ENCODE data around the gene SCART1. TPM values are rescaled to one million over a fixed set of nuclear protein-coding genes. Genes with fewer than 3 reads are reported as not detected.
"Not testable (repeated sequence)": the region's sequence is repeated elsewhere in the genome, so short reads cannot be mapped to it uniquely, and the experiment has no call there.

The SCART1 gene
- total RNA-seq, 1 donor, result 3.2 TPM

DNA sequence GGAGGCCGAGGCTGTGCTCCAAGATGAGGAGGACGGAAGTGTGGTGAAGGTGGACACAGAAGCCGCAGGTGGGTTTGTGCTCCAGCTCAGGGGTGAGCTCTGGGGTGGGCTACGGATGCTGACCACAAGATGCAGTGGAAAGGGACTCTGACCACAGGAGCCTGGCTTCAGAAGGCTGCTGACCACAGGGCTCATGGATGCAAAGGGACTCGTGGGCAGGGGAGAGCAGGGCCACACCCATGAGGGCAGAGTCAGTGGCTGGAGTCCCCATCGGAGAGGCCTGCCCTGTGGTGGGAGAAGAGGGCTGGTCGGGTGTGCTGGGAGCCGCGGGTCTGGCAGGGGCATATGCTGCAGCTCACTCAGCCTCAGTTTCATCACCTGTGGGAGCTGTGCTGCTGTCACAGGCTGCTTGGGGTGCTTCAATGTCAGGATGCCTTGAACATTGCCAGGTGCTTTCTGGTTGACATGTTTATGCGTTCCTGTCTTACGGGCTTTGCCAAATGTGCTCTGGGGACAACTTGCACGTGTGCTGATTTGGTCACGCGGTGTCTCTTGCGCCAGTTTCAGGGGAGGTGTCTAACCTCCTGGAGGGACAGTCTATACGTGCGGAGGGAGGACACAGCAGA is 13.7 kb downstream of the SCART1 start:
- no peak for DNase-seq (ENCODE audit: low read depth in 2 of 3, low spot score in 2 of 3)

DNA sequence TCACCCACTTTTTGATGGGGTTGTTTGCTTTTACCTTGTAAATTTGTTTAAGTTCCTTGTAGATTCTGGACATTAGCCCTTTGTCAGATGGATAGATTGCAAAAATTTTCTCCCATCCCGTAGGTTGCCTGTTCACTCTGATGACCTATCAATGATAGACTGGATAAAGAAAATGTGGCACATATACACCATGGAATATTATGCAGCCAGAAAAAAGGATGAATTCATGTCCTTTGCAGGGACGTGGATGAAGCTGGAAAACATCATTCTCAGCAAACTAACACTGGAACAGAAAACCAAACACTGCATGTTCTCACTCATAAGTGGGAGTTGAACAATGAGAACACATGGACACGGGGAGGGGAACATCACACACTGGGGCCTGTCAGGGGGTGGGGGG is 15.5 kb downstream of the SCART1 start:
- not testable (repeated sequence) for DNase-seq (ENCODE audit: low read depth in 2 of 3, low spot score in 2 of 3)

DNA sequence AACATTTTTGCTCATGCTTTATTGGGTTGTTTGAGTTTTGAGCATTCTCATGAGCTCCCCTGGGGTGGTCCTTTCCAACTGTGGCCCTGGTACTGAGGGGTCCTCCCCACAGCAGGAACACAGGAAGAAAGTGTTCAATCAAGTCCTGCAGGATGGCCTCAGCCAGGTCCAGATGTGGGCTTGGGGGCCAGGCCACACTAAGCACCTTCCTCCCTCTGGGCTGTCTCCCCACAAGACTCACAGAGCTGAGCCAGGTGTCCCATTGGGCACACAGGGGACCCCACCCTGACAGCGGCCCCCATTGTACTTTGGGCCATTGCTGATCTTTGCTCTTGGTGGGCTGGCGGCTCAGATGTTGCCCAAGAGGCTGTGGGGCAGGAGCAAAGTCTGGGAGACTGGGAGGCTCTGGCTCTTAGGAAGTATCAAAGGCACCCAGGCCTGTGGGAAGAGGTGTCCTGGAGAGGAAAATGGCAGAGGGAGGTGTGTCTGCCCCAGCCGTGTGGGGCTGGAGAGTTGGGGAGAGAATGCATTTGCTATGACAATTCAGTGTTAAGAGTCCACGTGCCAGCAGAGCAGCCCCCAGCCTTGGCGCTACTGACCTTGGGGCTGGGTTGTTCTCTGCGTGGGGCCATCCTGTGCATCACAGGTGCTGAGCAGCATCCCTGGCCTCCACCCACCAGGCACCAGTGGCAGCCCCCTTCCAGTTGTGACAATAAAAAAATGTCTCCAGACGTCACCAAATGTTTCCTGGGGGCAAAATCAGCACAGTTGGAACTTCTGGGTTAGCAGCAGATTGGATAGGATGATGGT is 17.8 kb downstream of the SCART1 start:
- no peak for DNase-seq (ENCODE audit: low read depth in 2 of 3, low spot score in 2 of 3)

GRCh38 chr10:133473270-133473669 is 19.5 kb downstream of the SCART1 start:
- DNase-seq (ENCODE audit: low read depth in 2 of 3, low spot score in 2 of 3), result no peak

DNA sequence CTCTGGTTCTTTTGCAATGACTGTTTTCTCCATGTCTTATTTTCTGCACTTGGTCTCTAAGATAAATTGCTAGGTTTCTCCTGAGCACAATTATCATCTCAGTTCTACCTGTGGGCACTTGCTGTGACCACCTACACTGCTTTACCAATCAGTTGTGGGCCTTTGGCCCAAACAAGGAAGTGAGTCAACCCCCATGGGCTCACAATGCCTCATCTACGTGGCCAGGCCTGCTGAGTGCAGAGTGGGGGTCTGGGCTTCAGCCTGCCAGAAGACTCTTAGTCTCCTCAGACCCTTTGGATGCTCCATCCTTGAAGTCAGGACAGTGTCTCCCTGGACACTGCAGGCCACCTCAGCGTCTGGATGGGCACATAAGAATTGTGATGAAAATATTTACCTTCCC is 20.3 kb downstream of the SCART1 start:
- no peak for DNase-seq (ENCODE audit: low read depth in 2 of 3, low spot score in 2 of 3)

- no peak for DNase-seq (ENCODE audit: low read depth in 2 of 3, low spot score in 2 of 3)
Observed at GRCh38 chr10:133474665-133475424, 21.1 kb downstream of the SCART1 start.

DNA sequence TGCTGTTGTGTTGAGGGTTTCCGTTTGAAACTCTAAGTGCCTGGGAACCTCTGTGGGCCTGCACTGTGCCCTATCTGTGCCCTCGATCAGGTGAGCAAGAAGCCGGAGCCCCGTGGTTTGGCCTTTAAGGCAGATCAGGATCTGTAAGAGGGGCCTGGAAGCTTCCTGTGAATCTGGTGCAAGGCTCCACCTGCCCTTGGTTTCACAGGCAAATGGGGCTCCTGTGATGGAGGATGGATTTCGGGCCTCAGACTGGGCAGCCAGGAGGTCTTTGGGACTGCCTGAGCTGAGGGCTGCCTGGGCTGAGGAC is 21.6 kb downstream of the SCART1 start:
- no peak for DNase-seq (ENCODE audit: low read depth in 2 of 3, low spot score in 2 of 3)

DNA sequence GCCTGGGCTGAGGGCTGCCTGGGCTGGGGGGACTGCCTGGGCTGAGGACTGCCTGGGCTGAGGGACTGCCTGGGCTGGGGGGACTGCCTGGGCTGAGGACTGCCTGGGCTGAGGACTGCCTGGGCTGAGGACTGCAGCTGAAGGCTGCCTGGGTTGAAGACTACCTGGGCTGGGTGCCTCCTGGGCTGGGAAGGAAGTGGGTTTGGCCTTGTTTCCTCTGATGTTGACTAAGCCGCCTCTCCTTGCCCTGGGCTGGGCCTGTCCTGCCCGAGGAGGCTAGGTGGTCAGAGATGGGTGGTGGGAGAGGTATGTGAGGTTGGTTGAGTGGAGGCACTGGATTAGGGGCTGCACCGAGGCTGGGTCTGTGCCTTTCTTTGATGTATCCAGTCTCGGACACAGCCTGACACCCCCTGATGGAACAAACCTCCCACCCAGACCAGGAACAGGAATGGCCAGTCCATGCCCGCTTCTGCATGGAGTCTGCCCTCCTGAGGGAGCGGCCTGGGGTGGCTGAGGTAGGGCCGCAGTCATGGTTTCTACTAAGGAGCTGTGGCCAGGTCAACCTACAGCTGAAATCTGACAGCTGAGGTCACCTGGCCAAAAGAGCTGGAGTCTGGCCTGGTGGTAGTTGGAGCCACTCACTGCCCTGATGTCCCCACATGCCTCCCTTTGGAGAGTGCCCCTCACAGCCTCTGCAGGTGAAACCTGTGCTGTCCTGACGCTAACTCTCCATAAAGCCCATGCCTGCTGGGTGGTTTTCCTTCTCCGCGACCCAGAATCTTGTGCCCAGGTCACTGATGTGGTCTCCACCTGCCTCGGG is 22.3 kb downstream of the SCART1 start:
- DNase-seq (ENCODE audit: low read depth in 2 of 3, low spot score in 2 of 3), result no peak

DNA sequence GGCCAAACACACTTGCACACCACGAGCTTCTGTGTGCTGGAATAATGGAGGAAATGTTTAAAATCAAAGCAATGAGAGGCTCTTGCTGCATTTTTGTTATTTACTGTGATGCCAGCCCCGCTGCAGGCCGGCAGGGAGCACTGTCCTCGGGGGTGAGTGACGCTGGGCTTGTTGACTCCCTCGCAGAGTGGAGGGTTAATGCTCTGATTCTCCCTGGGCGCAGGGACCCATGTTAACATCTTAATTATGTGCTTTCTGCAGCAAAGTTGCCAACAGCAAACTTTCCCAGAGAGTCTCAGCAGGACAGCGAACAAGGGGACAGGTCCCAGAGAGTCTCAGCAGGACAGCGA is 22.9 kb downstream of the SCART1 start:
- DNase-seq (ENCODE audit: low read depth in 2 of 3, low spot score in 2 of 3), result no peak

DNA sequence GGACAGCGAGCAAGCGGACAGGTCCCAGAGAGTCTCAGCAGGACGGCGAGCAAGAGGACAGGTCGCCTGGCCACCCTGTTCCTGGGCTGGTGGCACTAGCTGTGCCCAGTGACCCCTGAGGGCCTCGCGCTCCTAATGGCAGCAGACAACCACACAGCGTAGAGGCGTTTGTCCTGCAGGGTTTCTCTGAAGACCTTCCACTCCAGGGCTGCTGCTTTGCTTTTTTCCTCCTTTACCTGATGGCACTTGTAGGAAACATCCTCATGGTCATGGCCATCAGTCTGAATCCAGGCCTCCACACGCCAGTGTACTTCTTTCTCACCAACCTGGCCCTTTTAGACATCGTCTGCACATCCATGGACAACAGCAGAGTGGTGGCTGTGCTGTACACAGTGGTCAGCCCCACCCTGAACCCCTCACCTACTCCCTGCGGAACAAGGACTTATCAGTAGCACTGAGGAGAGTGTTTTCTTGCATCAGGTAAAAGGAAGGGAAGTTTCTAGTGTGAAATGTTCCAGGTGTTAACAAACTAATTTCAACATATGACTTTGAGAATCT is 27.4 kb downstream of the SCART1 start:
- no peak for DNase-seq (ENCODE audit: low read depth in 2 of 3, low spot score in 2 of 3)

DNA sequence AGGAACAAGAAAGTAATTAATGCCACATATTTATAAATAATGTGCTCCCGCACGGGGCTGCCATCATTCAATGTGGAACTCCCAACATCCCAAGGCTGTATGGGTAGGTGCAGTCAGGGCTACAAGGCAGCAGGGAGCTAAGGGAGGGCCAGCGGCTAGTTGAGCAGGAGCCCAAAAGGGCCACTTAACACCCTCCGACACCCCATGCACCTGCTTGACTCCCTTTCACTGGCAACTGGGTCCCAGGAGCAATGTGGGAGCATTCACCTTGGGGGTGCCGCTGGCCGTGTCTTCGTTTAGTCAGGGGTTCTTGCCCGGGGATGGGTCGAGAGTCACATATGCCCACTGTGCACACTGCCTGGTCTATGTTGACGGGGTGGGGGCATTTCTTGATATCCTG is 27.9 kb downstream of the SCART1 start:
- no peak for DNase-seq (ENCODE audit: low read depth in 2 of 3, low spot score in 2 of 3)

GRCh38 chr10:133484818-133485217 is 31.1 kb downstream of the SCART1 start:
- peak in 1 of 3 donors; percentile 4 for DNase-seq (ENCODE audit: low read depth in 2 of 3, low spot score in 2 of 3)

GRCh38 chr10:133487085-133487484 is 33.3 kb downstream of the SCART1 start:
- peak in 1 of 3 donors; percentile 5 for DNase-seq (ENCODE audit: low read depth in 2 of 3, low spot score in 2 of 3)

DNA sequence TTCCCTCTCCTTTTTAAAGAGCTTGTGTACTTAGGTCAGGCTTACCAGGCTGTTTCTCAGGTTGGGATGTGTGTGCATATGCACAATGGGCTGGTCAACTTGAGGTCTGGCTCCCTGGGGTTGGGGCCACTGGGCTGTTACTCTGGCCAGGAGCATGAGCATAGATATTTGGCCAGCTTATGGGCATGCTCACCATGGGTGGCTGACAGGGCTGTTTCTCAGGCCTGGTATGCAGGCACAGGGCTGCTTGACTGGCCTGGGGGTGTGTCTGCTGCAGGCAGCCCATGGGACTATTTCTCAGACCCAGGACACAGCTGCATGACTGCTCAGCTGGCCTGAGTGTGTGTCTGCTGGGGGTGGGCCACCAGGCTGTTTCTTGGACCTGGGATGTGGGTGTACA is 34.6 kb downstream of the SCART1 start:
- DNase-seq (ENCODE audit: low read depth in 2 of 3, low spot score in 2 of 3), result no peak

- DNase-seq (ENCODE audit: low read depth in 2 of 3, low spot score in 2 of 3), result no peak
Observed at GRCh38 chr10:133489816-133490588, 36.3 kb downstream of the SCART1 start.

DNA sequence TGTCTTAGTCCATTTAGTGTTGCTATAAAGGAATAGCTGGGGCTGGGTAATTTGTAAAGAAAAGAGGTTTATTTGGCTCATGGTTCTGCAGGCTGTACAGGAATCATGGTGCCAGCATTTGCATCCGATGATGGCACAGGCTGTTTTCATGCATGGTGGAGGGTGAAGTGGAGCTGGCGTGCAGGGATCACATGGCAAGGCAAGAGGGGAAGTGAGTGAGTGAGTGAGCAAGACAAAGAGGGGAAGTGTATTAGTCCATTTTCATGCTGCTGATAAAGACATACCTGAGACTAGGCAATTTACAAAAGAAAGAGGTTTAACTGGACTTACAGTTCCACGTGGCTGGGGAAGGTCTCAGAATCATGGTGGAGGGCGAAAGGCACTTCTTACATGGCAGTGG is 39.8 kb downstream of the SCART1 start:
- DNase-seq (ENCODE audit: low read depth in 2 of 3, low spot score in 2 of 3), result not testable (repeated sequence)

- not testable (repeated sequence) for DNase-seq (ENCODE audit: low read depth in 2 of 3, low spot score in 2 of 3)
Observed at GRCh38 chr10:133497363-133497762, 43.6 kb downstream of the SCART1 start.

GRCh38 chr10:133499176-133499575 is 45.4 kb downstream of the SCART1 start:
- DNase-seq (ENCODE audit: low read depth in 2 of 3, low spot score in 2 of 3), result not testable (repeated sequence)

DNA sequence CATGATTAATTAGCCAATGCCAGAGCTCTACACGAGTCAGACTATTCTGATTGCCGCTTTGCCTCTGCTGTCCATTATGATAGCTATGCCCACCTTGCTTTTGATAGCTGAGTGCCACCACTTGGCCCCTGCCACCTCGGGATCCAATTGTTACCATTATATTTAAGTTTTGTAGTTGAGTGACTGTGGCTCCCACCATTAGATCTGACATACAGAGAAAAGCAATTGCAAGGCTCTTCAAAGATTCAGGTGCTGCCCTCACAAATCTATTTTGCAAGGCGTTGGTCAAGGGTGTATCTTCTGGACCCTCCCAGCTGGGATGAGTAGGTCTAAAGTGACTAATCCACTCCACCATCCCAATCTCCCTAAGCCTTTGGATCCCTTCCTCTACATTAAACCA is 47.2 kb downstream of the SCART1 start:
- DNase-seq (ENCODE audit: low read depth in 2 of 3, low spot score in 2 of 3), result not testable (repeated sequence)

DNA sequence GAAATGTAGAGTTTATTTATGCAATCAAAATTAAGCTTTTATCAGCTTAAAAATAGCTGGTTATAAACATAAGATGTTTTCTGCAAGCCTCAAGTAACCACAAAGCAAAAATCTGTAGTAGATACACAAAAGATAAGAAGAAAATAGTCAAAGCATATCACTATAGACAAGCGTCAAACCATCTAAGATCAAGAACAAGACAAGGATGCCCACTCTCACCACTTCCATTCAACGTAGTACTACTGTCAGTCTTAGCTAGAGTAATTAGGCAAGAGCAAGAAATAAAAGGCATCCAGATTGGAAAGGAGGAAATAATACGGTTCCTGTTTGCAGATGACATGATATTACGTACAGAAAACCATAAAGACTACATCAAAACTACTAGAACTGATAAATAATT is 56.0 kb downstream of the SCART1 start:
- DNase-seq (ENCODE audit: low read depth in 2 of 3, low spot score in 2 of 3), result no peak
